A549 (cell line): ENCODE data around the gene DHX30. TPM values are rescaled to one million over a fixed set of nuclear protein-coding genes. Genes with fewer than 3 reads are reported as not detected.

Source experiments
- ATAC-seq, 2 experiments: fragments of 200-7000 bp in 1 of 2; fragments of >200 bp in 1 of 2; cut with Nextera tagmentation in 1 of 2; cut with Tn5 transposase in 1 of 2; 3 replicates each; pipeline versions ENCODE4 v1.8.0 to v1.9.1; 2018 to 2020; ENCODE audit warnings: mild to moderate bottlenecking in 1 of 2, moderate library complexity in 1 of 2
- CTCF ChIA-PET: fragments of 300-600 bp; sonication (Branson Sonifier 250); formaldehyde crosslinking; extraction: SDS; loops from one replicate; lab custom pipeline; 2021; ENCODE audit warnings: antibody characterized with exemption, inconsistent platforms; lab: Yijun Ruan, JAX
- POLR2A ChIA-PET: fragments of 350-600 bp; formaldehyde crosslinking; extraction: SDS; loops from one replicate; lab custom pipeline; 2021; ENCODE audit warnings: antibody characterized with exemption, inconsistent platforms; lab: Yijun Ruan, JAX
- DNase-seq, 2 experiments: peaks; one replicate each; pipeline versions ENCODE4 v3.0.0 to v3.0.0-alpha.2; 2011 to 2016; ENCODE audit warnings: low read depth in 1 of 2, low spot score in 1 of 2
- FAIRE-seq: peaks from 2 replicates; lab custom pipeline; 2011; peaks lifted over from hg19 to GRCh38; lab: Jason Lieb, UNC
- H3K27ac ChIP-seq, 2 experiments: fragments of >200 bp; sonication (Bioruptor Twin); formaldehyde crosslinking; 3 replicates each; pipeline ENCODE4 v1.5.1; 2016 to 2017
- H3K4me1 ChIP-seq: fragments of >200 bp; sonication (Bioruptor Twin); formaldehyde crosslinking; 3 replicates; pipeline ENCODE4 v1.6.1; 2016
- H3K4me2 ChIP-seq: fragments of >200 bp; sonication (Bioruptor Twin); formaldehyde crosslinking; 3 replicates; pipeline ENCODE4 v1.6.1; 2016
- H3K4me3 ChIP-seq: fragments of >200 bp; sonication (Bioruptor Twin); formaldehyde crosslinking; 3 replicates; pipeline ENCODE4 v1.5.1; 2016
- H3K9me3 ChIP-seq: fragments of >200 bp; sonication (Bioruptor Twin); formaldehyde crosslinking; 3 replicates; pipeline ENCODE4 v1.6.1; 2016
- BCL3 ChIP-seq: fragments of >200 bp; sonication (Bioruptor Twin); formaldehyde crosslinking; IDR thresholded peaks from 3 replicates; pipeline ENCODE4 v1.6.1; 2016
- BHLHE40 ChIP-seq: IDR thresholded peaks from 2 replicates; pipeline ENCODE4 v1.6.1; 2012; ENCODE audit warnings: low read depth, low read length, inconsistent platforms
- CBX2 ChIP-seq: fragments of 200-600 bp; sonication (generic); IDR thresholded peaks from 2 replicates; pipeline ENCODE4 v1.6.1; 2016; ENCODE audit warnings: low read depth, mild to moderate bottlenecking, borderline replicate concordance
- CBX8 ChIP-seq: fragments of 200-600 bp; sonication (generic); IDR thresholded peaks from 2 replicates; pipeline ENCODE4 v1.6.1; 2016
- EHF ChIP-seq: fragments of 250-450 bp; sonication (Bioruptor Pico); IDR thresholded peaks from 2 replicates; pipeline ENCODE4 v1.5.0; 2020; ENCODE audit warnings: mild to moderate bottlenecking
- EP300 ChIP-seq, 2 experiments: fragments of >200 bp; sonication (Bioruptor Twin); formaldehyde crosslinking; IDR thresholded peaks; 2 replicates in 1 of 2; 3 replicates in 1 of 2; pipeline ENCODE4 v1.6.1; 2016 to 2017
- ESRRA ChIP-seq: fragments of 150-350 bp; IDR thresholded peaks from 2 replicates; pipeline ENCODE4 v1.6.1; 2014; ENCODE audit warnings: mild to moderate bottlenecking, low read length, borderline replicate concordance
- FOSB ChIP-seq: fragments of 250-450 bp; sonication (Bioruptor Pico); IDR thresholded peaks from 2 replicates; pipeline ENCODE4 v1.5.0; 2020; ENCODE audit warnings: mild to moderate bottlenecking, moderate library complexity
- GATA3 ChIP-seq: IDR thresholded peaks from 2 replicates; pipeline ENCODE4 v1.6.1; 2012; ENCODE audit warnings: borderline replicate concordance
- HES2 ChIP-seq: fragments of >200 bp; sonication (Bioruptor Twin); formaldehyde crosslinking; IDR thresholded peaks from 2 replicates; pipeline ENCODE4 v1.6.1; 2016
- HEYL ChIP-seq: fragments of 250-450 bp; sonication (Bioruptor Pico); IDR thresholded peaks from 2 replicates; pipeline ENCODE4 v1.8.0; 2021; ENCODE audit warnings: mild to moderate bottlenecking, moderate library complexity
- HMGXB4 ChIP-seq: fragments of 250-450 bp; sonication (Bioruptor Pico); IDR thresholded peaks from 2 replicates; pipeline ENCODE4 v1.5.0; 2021; ENCODE audit warnings: mild to moderate bottlenecking, moderate library complexity, borderline replicate concordance
- JUN ChIP-seq, 2 experiments: fragments of >200 bp; sonication (Bioruptor Twin); formaldehyde crosslinking; IDR thresholded peaks; 2 replicates in 1 of 2; 3 replicates in 1 of 2; pipeline ENCODE4 v1.6.1; 2016 to 2017
- JUNB ChIP-seq: fragments of >200 bp; sonication (Bioruptor Twin); formaldehyde crosslinking; IDR thresholded peaks from 2 replicates; pipeline ENCODE4 v1.6.1; 2016
- MAZ ChIP-seq: fragments of 150-350 bp; IDR thresholded peaks from 2 replicates; pipeline ENCODE4 v1.6.1; 2014; ENCODE audit warnings: antibody characterized with exemption, low read depth, low read length, borderline replicate concordance
- MYC ChIP-seq: IDR thresholded peaks from 2 replicates; pipeline ENCODE4 v1.6.1; 2012; ENCODE audit warnings: mild to moderate bottlenecking, inconsistent platforms, low read length, improper control_type of control experiment, borderline replicate concordance
- NPAS2 ChIP-seq: fragments of 250-450 bp; sonication (Bioruptor Pico); IDR thresholded peaks from 2 replicates; pipeline ENCODE4 v1.8.0; 2022; ENCODE audit warnings: mild to moderate bottlenecking, moderate library complexity, borderline replicate concordance
- NR3C1 ChIP-seq: fragments of >200 bp; sonication (Bioruptor Twin); formaldehyde crosslinking; IDR thresholded peaks from 3 replicates; pipeline ENCODE4 v1.6.1; 2017
- POLR2AphosphoS2 ChIP-seq: conservative IDR thresholded peaks from 2 replicates; pipeline ENCODE4 v1.6.1; 2012; ENCODE audit warnings: low read length, improper control_type of control experiment, inconsistent platforms
- RARB ChIP-seq: fragments of 250-450 bp; sonication (Bioruptor Pico); IDR thresholded peaks from 2 replicates; pipeline ENCODE4 v1.8.0; 2021; ENCODE audit warnings: mild to moderate bottlenecking, moderate library complexity
- RCOR1 ChIP-seq: fragments of 150-350 bp; IDR thresholded peaks from 2 replicates; pipeline ENCODE4 v1.6.1; 2014; ENCODE audit warnings: antibody characterized with exemption, low read length, low read depth
- RNF2 ChIP-seq: fragments of 200-600 bp; sonication (generic); IDR thresholded peaks from 2 replicates; pipeline ENCODE4 v1.6.1; 2016; ENCODE audit warnings: low read depth, mild to moderate bottlenecking, antibody characterized with exemption, moderate library complexity, borderline replicate concordance
- TFCP2L1 ChIP-seq: fragments of 250-450 bp; sonication (Bioruptor Pico); IDR thresholded peaks from 2 replicates; pipeline ENCODE4 v1.5.0; 2021; ENCODE audit warnings: mild to moderate bottlenecking
- TP53 ChIP-seq: fragments of 250-450 bp; sonication (Bioruptor Pico); IDR thresholded peaks from 2 replicates; pipeline ENCODE4 v1.5.0; 2021; ENCODE audit warnings: mild to moderate bottlenecking, moderate library complexity
- ZFP36 ChIP-seq: fragments of 450-650 bp; IDR thresholded peaks from 2 replicates; pipeline ENCODE4 v1.6.1; 2014; ENCODE audit warnings: borderline replicate concordance; ENCODE audit not compliant: partially characterized antibody
- WGBS: methylation state at CpG from one replicate; pipeline ENCODE4 v1.1.6; 2017; ENCODE audit errors: missing lambda C conversion rate; 5-methylcytosine and 5-hydroxymethylcytosine counted together
- polyA plus RNA-seq, 4 experiments: library from polyadenylated mRNA; depleted of rRNA in 3 of 4; stranded (reverse); fragments of >200 nt; fragmentation: RNase III in 1 of 4; extraction: RNeasy Plus Mini Kit Qiagen cat#74134 plus additional on column Dnase treatment in 1 of 4; gene quantifications; 2 replicates in 3 of 4; 3 replicates in 1 of 4; pipeline ENCODE4 v1.2.3, GENCODE V29; 2011 to 2017

Gene DHX30
- polyA plus RNA-seq, 2 of the 4 experiments (the other 2 are of a cell fraction): 40.5 to 44.6 TPM

- H3K4me3 ChIP-seq: no peak overlapping the region
- H3K27ac ChIP-seq: no peak overlapping the region
- no peak overlapping the region for H3K4me2 ChIP-seq
- CTCF ChIA-PET: interaction anchor here (0.6 to 1.8 kb wide), 3 partner anchors 16 to 135 kb away, joined by 3 to 5 read pairs (median 5); no protein-coding TSS in a partner anchor
- no peaks in the 10 kb centered on the region for H3K4me1 ChIP-seq
- no peak for FAIRE-seq
- no peaks in the 10 kb centered on the region for H3K9me3 ChIP-seq
- no peak for DNase-seq
- no peak for ATAC-seq
- WGBS: 84% methylated on average over 10 of the region's 11 CpGs
- TF ChIP-seq JUN (IDR thresholded peaks at IDR 0.05): no peak
- POLR2A ChIA-PET: no interaction called here
Measured at GRCh38 chr3:47854267-47854666, 51.3 kb downstream of the DHX30 start.

- no peak for TF ChIP-seq NR3C1
- TF ChIP-seq CBX2: no peak
- TF ChIP-seq NPAS2: no peak
- no peak for TF ChIP-seq RCOR1
- no peak for TF ChIP-seq HEYL (CRISPR knock-in tag)
- no peak for TF ChIP-seq ESRRA
- no peak for TF ChIP-seq RARB (CRISPR knock-in tag)
- no peak for TF ChIP-seq JUN (IDR thresholded peaks at IDR 0.05)
- no peak for TF ChIP-seq EHF (CRISPR knock-in tag)
- no peaks in the 10 kb centered on the region for H3K4me1 ChIP-seq
- no peak for DNase-seq
- no peak overlapping the region for H3K27ac ChIP-seq
- H3K9me3 ChIP-seq: no peaks in the 10 kb centered on the region
- no peak for FAIRE-seq
- 88% methylated on average over 10 of the region's 14 CpGs for WGBS
- ChIA-PET POLR2A (no interaction called here), CTCF (interaction anchor here (0.6 to 2.7 kb wide), 4 partner anchors 17 to 296 kb away, joined by 3 to 9 read pairs (median 5); no protein-coding TSS in a partner anchor)
- ATAC-seq: peak; percentile 6 to 7; a peak in 2 of 6 replicates
- H3K4me2 ChIP-seq: no peak overlapping the region
- no peak overlapping the region for H3K4me3 ChIP-seq
Measured at GRCh38 chr3:47854720-47855455, 52.0 kb downstream of the DHX30 start.

GRCh38 chr3:47855461-47856383, 52.8 kb downstream of the DHX30 start:
- no peak overlapping the region for H3K4me3 ChIP-seq
- TF ChIP-seq TFCP2L1 (CRISPR knock-in tag): no peak
- no peak for TF ChIP-seq NPAS2
- no peak for TF ChIP-seq TP53
- no peak for TF ChIP-seq MAZ
- TF ChIP-seq BHLHE40: no peak
- TF ChIP-seq HES2: no peak
- no peak for TF ChIP-seq RNF2
- no peak for TF ChIP-seq FOSB (CRISPR knock-in tag)
- TF ChIP-seq POLR2AphosphoS2: no peak
- TF ChIP-seq RARB (CRISPR knock-in tag): no peak
- TF ChIP-seq HMGXB4: no peak
- no peak for TF ChIP-seq GATA3
- no peak for TF ChIP-seq BCL3
- no peak for TF ChIP-seq JUNB
- no peak for TF ChIP-seq EP300 (IDR thresholded peaks at IDR 0.05)
- no peak for TF ChIP-seq ZFP36
- TF ChIP-seq MYC: no peak
- no peak for TF ChIP-seq CBX8
- ATAC-seq (no peak), FAIRE-seq (no peak), DNase-seq (no peak)
- no peak overlapping the region for H3K4me2 ChIP-seq
- H3K9me3 ChIP-seq: no peaks in the 10 kb centered on the region
- CTCF ChIA-PET: interaction anchor here (0.6 to 2.7 kb wide), 5 partner anchors 16 to 295 kb away, joined by 3 to 9 read pairs (median 5); no protein-coding TSS in a partner anchor
- WGBS: 98% methylated on average over 21 of the region's 21 CpGs
- H3K4me1 ChIP-seq: no peaks in the 10 kb centered on the region
- POLR2A ChIA-PET: interaction anchor here (0.5 kb wide), 1 partner anchor 235 kb away, joined by 3 read pairs; no protein-coding TSS in a partner anchor
- no peak overlapping the region for H3K27ac ChIP-seq
